Melanocyte of skin (primary cell): ENCODE data around the gene SLC35F4. TPM values are rescaled to one million over a fixed set of nuclear protein-coding genes. Genes with fewer than 3 reads are reported as not detected.

ENCODE experiments used
- total RNA-seq, 2 donors: library from RNA; depleted of rRNA; stranded (reverse); fragments of >200 nt; gene quantifications; 2 replicates each; pipeline ENCODE4 v1.2.3, GENCODE V29; 2012

Gene SLC35F4
- under 1 TPM in 1 of 2 donors, not detected in 1; under 0.01 TPM for total RNA-seq

GRCh38 chr14:57865403-57866198, at the start of gene SLC35F4:
Gene SLC35F4 (minus strand): TSS chr14:57866092.

